DLD1 (cell line): ENCODE results near the gene TAPBPL.

Experiments used
- in situ Hi-C: cut with HindIII; loops from 2 replicates; pipeline ENCODE4 v1.10.0; 2017; ENCODE audit warnings: low sequenced_read_pairs

Gene TAPBPL

GRCh38 chr12:6435961-6436715, 15.7 kb upstream of the TAPBPL start:
- in situ Hi-C loops = no loop called here

GRCh38 chr12:6437586-6437985, 14.3 kb upstream of the TAPBPL start:
- in situ Hi-C loops = no loop called here

GRCh38 chr12:6438345-6438744, 13.5 kb upstream of the TAPBPL start:
- in situ Hi-C loops = no loop called here

- in situ Hi-C loops = no loop called here
These were observed 11.5 kb upstream of the TAPBPL start for GRCh38 chr12:6440391-6440790.

- in situ Hi-C loops = no loop called here
These were observed 9.0 kb upstream of the TAPBPL start for GRCh38 chr12:6442836-6443235.

- in situ Hi-C loops = no loop called here
These were observed 8.4 kb upstream of the TAPBPL start for GRCh38 chr12:6443361-6443983.

- in situ Hi-C loops = no loop called here
These were observed 7.8 kb upstream of the TAPBPL start for GRCh38 chr12:6444031-6444430.

GRCh38 chr12:6444704-6445688, 6.8 kb upstream of the TAPBPL start, which contains the start of gene CD27:
CD27 (plus strand) TSS chr12:6444955; CDS start chr12:6445096, 141 bp downstream.
- in situ Hi-C loops = no loop called here

- in situ Hi-C loops = no loop called here
These were observed 1.6 kb upstream of the TAPBPL start for GRCh38 chr12:6450091-6450868.

- in situ Hi-C loops = no loop called here
These were observed 934 bp upstream of the TAPBPL start for GRCh38 chr12:6450869-6451347.

GRCh38 chr12:6452245-6452943, 552 bp downstream of the TAPBPL start:
- in situ Hi-C loops = no loop called here

- in situ Hi-C loops = no loop called here
These were observed 1.2 kb downstream of the TAPBPL start for GRCh38 chr12:6452944-6453630.

GRCh38 chr12:6457220-6457945, 5.5 kb downstream of the TAPBPL start:
- in situ Hi-C loops = no loop called here

GRCh38 chr12:6458281-6459003, 6.6 kb downstream of the TAPBPL start:
- in situ Hi-C loops = no loop called here

GRCh38 chr12:6459004-6459337, 7.1 kb downstream of the TAPBPL start:
- in situ Hi-C loops = no loop called here

- in situ Hi-C loops = no loop called here
These were observed 9.0 kb downstream of the TAPBPL start for GRCh38 chr12:6460751-6461371.

- in situ Hi-C loops = no loop called here
These were observed 9.8 kb downstream of the TAPBPL start for GRCh38 chr12:6461401-6462233.
